HepG2 (cell line): ENCODE measurements around the gene BCAM. TPM values are rescaled to one million over a fixed set of nuclear protein-coding genes. Genes with fewer than 3 reads are reported as not detected.

Experiments
- GTF3A ChIP-seq: sonication (generic); formaldehyde crosslinking; conservative IDR thresholded peaks from 2 replicates; pipeline ENCODE4 v1.4.0; 2020; ENCODE audit warnings: mild to moderate bottlenecking, missing genetic modification reagents
- JDP2 ChIP-seq: sonication (generic); formaldehyde crosslinking; IDR thresholded peaks from 2 replicates; pipeline ENCODE4 v1.8.1; 2022; ENCODE audit warnings: missing genetic modification reagents, borderline replicate concordance
- TFE3 ChIP-seq: IDR thresholded peaks from 2 replicates; pipeline ENCODE4 v1.6.1; 2016
- ZFY ChIP-seq: sonication (generic); formaldehyde crosslinking; IDR thresholded peaks from 2 replicates; pipeline ENCODE4 v1.4.0; 2020; ENCODE audit warnings: missing genetic modification reagents
- ZNF3 ChIP-seq: IDR thresholded peaks from 2 replicates; pipeline ENCODE4 v1.7.0; 2017; ENCODE audit warnings: inconsistent platforms
- ZNF576 ChIP-seq: sonication (generic); formaldehyde crosslinking; IDR thresholded peaks from 2 replicates; pipeline ENCODE4 v1.4.0; 2020; ENCODE audit warnings: mild to moderate bottlenecking, missing genetic modification reagents
- ZNF687 ChIP-seq: sonication (generic); formaldehyde crosslinking; IDR thresholded peaks from 2 replicates; pipeline ENCODE4 v1.5.1; 2020; ENCODE audit warnings: mild to moderate bottlenecking, missing genetic modification reagents, moderate library complexity
- ZSCAN30 ChIP-seq: sonication (generic); formaldehyde crosslinking; IDR thresholded peaks from 2 replicates; pipeline ENCODE4 v1.5.0; 2020; ENCODE audit warnings: mild to moderate bottlenecking, missing genetic modification reagents
- ZXDC ChIP-seq: sonication (generic); formaldehyde crosslinking; IDR thresholded peaks from 2 replicates; pipeline ENCODE4 v1.5.0; 2020; ENCODE audit warnings: mild to moderate bottlenecking, missing genetic modification reagents
- polyA plus RNA-seq, 8 experiments: library from polyadenylated mRNA; depleted of rRNA in 3 of 8; stranded (reverse) in 7 of 8; unstranded in 1 of 8; fragments of >200 nt; fragmentation: Illumina TruSeq in 4 of 8; extraction: Trizol in 4 of 8; gene quantifications; 2 replicates each; pipeline versions ENCODE4 v1.2.1 to v1.2.3, GENCODE V29; 2011 to 2016; ENCODE audit warnings: low read depth in 4 of 8, missing spikeins in 1 of 8, mixed read lengths in 1 of 8; ENCODE audit not compliant: insufficient read depth in 1 of 8
- total RNA-seq, 5 experiments: library from RNA; depleted of rRNA; stranded (reverse); fragments of >200 nt; fragmentation: Illumina TruSeq; extraction: Trizol; gene quantifications; 2 replicates each; pipeline ENCODE4 v1.2.3, GENCODE V29; 2016; ENCODE audit warnings: low read depth in 1 of 5
- TF ChIP-seq, protein P1 (sequence below): sonication (generic); formaldehyde crosslinking; IDR thresholded peaks from 2 replicates; pipeline ENCODE4 v1.5.0; 2020; ENCODE audit warnings: missing genetic modification reagents, mild to moderate bottlenecking, borderline replicate concordance
- TF ChIP-seq, protein P2 (sequence below): sonication (generic); formaldehyde crosslinking; conservative IDR thresholded peaks from 2 replicates; pipeline ENCODE4 v1.4.0; 2020; ENCODE audit warnings: missing genetic modification reagents
- TF ChIP-seq, protein P3 (sequence below): IDR thresholded peaks from 2 replicates; pipeline ENCODE4 v1.6.1; 2016; ENCODE audit warnings: missing biosample characterization, missing genetic modification reagents, low read depth
- TF ChIP-seq, protein P4 (sequence below): sonication (generic); formaldehyde crosslinking; IDR thresholded peaks from 2 replicates; pipeline ENCODE4 v1.8.0; 2023; ENCODE audit warnings: mild to moderate bottlenecking, missing genetic modification reagents

BCAM gene
- total and polyA plus RNA-seq, 2 of the 13 experiments (the other 11 are each of a cell fraction or from before 2014, with no cell fraction given): 51.2 to 62.7 TPM

GRCh38 chr19:44847144-44848035 is 38.5 kb downstream of the BCAM start (continued):
- no peak for TF ChIP-seq ZXDC (CRISPR knock-in tag)
- TF ChIP-seq, protein P1, sequence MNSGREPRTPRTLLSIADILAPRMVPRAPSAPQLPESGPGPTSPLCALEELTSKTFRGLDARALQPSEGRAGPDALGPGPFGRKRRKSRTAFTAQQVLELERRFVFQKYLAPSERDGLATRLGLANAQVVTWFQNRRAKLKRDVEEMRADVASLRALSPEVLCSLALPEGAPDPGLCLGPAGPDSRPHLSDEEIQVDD: no peak
- TF ChIP-seq JDP2 (CRISPR knock-in tag): no peak
- TF ChIP-seq, protein P2, sequence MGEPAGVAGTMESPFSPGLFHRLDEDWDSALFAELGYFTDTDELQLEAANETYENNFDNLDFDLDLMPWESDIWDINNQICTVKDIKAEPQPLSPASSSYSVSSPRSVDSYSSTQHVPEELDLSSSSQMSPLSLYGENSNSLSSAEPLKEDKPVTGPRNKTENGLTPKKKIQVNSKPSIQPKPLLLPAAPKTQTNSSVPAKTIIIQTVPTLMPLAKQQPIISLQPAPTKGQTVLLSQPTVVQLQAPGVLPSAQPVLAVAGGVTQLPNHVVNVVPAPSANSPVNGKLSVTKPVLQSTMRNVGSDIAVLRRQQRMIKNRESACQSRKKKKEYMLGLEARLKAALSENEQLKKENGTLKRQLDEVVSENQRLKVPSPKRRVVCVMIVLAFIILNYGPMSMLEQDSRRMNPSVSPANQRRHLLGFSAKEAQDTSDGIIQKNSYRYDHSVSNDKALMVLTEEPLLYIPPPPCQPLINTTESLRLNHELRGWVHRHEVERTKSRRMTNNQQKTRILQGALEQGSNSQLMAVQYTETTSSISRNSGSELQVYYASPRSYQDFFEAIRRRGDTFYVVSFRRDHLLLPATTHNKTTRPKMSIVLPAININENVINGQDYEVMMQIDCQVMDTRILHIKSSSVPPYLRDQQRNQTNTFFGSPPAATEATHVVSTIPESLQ (CRISPR knock-in tag): no peak
- peak; percentile 33; the same call in 1 of the 2 replicates for TF ChIP-seq TFE3
- no peak for TF ChIP-seq GTF3A (CRISPR knock-in tag)
- TF ChIP-seq, protein P3, sequence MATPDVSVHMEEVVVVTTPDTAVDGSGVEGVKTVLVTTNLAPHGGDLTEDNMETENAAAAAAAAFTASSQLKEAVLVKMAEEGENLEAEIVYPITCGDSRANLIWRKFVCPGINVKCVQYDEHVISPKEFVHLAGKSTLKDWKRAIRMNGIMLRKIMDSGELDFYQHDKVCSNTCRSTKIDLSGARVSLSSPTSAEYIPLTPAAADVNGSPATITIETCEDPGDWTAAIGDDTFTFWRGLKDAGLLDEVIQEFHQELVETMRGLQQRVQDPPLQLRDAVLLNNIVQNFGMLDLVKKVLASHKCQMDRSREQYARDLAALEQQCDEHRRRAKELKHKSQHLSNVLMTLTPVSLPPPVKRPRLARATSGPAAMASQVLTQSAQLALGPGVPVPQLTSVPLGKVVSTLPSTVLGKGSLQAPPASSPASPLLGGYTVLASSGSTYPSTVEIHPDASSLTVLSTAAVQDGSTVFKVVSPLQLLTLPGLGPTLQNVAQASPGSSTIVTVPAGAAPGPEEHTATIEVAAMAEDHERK: no peak
- peak; percentile 41 for TF ChIP-seq ZNF687 (CRISPR knock-in tag)
- TF ChIP-seq ZFY (CRISPR knock-in tag): no peak
- TF ChIP-seq, protein P4, sequence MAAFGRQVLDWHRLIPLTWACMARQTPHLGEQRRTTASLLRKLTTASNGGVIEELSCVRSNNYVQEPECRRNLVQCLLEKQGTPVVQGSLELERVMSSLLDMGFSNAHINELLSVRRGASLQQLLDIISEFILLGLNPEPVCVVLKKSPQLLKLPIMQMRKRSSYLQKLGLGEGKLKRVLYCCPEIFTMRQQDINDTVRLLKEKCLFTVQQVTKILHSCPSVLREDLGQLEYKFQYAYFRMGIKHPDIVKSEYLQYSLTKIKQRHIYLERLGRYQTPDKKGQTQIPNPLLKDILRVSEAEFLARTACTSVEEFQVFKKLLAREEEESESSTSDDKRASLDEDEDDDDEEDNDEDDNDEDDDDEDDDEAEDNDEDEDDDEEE (CRISPR knock-in tag): no peak
- TF ChIP-seq ZSCAN30 (CRISPR knock-in tag): no peak
- TF ChIP-seq ZNF3: no peak
- no peak for TF ChIP-seq ZNF576
